HG03139 (cell line): ENCODE measurements around the gene ST14.

Source experiments
- ATAC-seq: cut with Tn5 transposase; IDR thresholded peaks from one replicate; pipeline ENCODE4 v1.9.1; 2021; ENCODE audit not compliant: unreplicated experiment

Gene ST14

DNA sequence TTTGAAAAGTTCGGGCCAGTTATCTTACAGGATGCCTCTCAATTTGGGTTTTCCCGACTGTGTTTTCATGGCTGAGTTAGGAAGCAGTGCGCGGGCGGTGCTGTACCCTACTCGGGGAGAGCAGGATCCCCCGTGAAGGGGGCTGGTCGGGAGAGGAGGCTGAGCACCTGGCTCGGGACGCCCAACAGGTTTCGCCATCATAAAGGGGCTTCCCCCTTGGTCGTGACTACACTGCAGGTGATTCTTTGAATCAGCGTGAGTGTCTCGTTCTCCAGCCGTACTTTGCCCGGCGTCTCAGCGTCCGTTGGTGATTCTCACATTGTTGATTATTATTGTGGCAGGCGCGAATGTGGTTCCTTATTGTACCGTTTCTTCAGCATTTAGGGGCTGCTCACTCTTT, 46.6 kb downstream of the ST14 start:
- no peak for ATAC-seq

DNA sequence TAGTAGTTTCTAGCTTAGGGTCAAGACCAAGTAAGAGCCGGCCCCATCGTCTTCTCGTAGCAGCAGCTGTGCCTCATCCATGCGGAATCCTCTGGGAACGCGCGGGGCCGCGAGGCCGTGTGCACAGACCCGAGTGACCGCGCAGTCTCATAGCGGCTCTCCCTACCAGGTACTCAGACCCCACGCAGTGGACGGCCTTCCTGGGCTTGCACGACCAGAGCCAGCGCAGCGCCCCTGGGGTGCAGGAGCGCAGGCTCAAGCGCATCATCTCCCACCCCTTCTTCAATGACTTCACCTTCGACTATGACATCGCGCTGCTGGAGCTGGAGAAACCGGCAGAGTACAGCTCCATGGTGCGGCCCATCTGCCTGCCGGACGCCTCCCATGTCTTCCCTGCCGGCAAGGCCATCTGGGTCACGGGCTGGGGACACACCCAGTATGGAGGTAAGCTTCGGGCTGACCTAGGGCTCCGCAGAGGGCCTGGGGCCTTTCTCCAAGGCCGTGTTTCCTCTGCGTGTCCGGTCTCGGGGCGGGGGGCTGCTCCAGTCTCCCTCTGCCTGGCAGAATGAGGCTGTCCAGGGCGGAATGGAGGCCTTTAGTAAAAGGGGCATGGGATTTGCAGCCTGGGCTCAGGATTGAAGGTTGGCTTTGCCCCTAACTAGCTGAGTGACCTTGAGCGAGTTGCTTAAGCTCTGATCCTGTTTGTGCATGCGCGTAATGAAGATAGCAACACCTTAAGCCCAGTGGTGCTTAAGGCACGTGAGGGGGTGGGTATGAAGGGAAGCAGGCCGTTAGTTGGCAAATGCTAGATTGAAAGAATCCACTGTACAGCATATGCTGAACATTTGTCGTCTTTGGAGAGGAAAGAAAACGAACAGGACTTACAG, 48.9 kb downstream of the ST14 start:
- ATAC-seq, result no peak

DNA sequence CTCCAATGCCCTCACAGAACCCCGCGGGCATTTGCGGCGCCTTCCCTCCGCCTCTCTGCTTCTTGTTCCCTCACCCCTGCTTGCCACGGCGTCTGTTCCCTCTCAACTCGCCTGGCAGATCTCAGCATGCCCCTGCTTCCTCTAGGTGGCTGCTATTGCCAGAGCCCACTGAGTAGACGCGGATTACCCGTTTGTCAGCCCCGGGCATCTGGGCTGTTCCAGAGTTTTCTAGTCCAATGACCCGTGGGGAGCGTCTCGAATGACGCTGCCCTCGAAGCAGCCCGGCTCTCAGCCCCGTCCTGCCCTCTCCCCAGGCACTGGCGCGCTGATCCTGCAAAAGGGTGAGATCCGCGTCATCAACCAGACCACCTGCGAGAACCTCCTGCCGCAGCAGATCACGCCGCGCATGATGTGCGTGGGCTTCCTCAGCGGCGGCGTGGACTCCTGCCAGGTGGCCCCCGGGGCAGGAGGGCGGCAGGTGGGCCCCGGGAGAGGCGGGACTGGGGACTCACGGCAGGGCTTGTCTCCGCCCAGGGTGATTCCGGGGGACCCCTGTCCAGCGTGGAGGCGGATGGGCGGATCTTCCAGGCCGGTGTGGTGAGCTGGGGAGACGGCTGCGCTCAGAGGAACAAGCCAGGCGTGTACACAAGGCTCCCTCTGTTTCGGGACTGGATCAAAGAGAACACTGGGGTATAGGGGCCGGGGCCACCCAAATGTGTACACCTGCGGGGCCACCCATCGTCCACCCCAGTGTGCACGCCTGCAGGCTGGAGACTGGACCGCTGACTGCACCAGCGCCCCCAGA, 49.7 kb downstream of the ST14 start:
- ATAC-seq, result no peak

DNA sequence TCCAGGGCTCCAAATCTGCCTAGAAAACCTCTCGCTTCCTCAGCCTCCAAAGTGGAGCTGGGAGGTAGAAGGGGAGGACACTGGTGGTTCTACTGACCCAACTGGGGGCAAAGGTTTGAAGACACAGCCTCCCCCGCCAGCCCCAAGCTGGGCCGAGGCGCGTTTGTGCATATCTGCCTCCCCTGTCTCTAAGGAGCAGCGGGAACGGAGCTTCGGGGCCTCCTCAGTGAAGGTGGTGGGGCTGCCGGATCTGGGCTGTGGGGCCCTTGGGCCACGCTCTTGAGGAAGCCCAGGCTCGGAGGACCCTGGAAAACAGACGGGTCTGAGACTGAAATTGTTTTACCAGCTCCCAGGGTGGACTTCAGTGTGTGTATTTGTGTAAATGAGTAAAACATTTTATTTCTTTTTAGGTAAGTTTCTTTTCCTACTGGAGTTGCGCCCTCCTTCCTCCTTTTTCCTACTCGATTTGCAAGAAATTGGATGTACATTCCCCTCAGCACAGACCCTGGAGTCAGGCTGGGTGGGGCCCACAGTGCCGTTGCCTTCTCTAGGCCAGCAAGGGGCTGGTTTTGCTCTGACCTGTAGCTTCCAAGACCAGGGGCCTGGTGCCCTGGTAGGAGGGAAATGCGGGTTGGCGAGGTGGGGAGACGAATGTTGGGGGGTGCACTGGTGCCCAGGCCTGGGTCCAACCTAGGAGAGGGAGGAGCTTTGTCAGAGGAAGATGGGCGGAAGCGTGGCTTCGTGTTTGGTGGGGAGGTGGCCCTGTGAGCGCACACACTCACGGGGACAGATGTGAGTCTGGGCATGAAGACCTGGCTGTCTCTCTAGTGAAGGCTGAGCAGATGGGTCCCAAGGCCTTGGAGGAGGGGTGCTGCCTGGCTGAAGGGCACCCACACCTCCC, 50.6 kb downstream of the ST14 start:
- ATAC-seq, result no peak

DNA sequence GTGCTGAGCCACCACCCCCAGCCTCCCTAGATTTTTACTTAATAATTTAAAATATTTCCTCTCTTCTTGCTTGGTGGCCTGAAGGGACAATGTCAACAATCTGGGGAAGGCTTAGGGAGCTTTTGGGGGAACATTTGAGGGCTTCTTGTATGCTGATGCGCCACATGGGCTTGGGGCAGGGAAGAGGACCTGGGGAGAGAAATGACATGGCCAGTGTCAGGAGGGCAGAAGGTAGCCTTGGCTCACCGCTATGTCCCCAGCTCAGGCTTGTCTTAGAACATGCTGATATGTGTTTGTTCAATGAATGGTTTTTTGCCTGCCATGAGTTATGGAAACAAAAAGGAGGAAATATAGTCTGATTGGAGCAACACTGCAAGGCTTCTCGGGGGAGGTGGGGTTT, 51.6 kb downstream of the ST14 start:
- no peak for ATAC-seq

DNA sequence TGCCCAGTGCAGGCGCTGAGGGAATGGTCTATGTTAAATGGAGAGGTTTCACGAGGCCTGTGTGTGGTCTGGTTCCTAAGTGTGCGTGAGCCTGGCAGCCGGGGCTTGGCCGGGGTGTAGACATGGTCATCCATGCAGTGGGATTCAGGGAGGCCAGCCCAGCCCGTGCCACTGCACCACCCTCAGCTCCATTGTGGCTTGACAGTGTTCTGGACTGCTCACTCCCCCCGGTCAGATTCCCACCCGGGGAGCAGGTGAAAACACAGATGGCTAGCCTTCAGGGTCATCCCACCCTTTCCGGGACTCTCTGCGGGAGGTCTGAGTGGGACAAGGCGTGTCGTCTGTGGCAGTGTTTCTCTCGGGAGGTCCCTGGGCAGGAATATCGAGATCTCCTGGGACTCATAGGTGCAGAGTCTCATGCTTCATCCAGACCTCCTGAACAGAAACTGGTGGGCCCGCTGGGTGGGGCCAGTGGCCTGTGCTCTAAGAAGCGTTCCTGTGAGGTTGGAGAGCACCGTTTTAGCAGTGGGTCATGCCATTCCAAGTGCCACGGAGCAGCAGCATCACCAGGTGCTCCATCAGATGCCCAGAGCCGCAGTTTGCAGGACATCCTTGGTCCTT, 52.3 kb downstream of the ST14 start:
- ATAC-seq, result no peak

DNA sequence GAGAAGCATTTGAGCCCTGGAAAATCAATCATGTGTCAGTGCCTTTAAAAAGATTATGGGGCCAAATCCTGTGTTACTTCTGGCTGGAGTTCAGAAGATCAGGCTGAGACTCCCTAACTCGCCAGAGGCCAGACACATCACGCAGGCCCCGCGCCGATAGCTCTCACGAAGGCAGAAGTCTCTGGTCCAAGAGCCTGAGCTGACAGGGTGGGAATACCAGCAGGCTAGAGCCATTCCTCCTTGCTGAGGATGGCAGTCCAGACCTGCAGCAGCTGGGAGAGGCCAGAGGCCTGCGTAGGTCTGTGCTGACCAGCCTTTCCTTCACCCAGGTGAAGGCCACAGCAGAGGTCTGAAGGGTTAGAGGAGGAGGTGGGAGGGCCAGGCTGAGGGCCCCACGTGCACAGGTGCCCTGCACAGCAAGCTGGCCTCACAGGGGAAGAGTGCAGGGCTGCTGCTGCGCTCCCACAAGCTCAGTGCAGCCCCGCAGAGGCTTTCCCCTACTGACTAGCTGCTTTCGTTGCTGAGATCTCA, 52.9 kb downstream of the ST14 start:
- no peak for ATAC-seq

DNA sequence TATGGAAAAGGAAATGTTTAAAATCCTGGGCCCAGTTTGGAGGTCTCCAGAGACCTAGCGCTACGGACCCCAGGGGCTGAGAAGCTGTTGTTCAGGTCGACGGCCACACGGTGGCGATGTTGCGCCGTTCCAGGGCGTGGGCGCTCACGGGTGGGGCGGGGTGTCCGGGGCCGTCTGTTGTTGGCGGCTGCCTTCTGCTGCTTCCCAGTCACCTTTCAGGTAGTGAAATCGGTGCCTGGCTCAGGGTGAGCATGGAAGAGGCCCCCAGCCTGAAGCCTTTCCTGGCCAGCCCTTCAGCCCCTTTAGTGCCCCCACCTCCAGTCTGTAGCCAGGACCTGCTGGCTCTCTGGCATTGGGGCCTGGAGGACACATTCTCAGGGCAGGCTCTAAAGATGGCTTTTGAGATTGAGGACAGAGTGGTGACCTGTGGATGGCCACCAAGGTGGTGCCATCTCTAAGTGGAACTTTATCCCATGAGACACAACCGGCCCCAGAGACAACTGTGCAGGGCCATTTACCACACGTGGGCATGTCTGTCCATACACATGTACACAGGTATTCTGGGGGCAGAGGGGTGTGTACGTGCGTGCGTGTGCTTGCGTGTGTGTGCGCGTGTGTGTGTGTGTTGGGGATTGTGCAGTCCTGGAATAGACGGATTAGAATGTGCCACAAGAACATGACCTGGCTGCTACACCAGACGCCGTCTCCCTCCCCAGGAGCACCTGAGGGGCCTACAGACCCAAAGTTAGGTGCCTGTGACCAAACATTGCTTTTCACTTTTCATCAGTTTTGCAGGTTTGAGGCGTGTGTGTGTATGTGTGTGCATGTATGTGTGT, 53.8 kb downstream of the ST14 start:
- ATAC-seq, result peak; percentile 85

DNA sequence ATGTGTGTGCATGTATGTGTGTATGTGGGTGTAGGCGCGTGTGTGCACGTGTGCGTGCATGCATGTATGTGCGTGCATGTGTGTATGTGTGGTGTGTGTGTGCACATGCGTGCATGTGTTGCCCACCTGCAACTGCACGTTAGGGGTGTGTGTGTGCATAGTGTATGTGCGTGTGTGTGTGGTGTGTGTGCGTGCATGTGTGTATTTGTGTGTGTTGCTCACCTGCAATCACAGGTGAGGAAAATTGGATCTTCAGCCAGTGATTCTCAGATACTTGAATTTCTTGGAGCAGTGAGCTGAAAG, 54.3 kb downstream of the ST14 start:
- ATAC-seq, result no peak

DNA sequence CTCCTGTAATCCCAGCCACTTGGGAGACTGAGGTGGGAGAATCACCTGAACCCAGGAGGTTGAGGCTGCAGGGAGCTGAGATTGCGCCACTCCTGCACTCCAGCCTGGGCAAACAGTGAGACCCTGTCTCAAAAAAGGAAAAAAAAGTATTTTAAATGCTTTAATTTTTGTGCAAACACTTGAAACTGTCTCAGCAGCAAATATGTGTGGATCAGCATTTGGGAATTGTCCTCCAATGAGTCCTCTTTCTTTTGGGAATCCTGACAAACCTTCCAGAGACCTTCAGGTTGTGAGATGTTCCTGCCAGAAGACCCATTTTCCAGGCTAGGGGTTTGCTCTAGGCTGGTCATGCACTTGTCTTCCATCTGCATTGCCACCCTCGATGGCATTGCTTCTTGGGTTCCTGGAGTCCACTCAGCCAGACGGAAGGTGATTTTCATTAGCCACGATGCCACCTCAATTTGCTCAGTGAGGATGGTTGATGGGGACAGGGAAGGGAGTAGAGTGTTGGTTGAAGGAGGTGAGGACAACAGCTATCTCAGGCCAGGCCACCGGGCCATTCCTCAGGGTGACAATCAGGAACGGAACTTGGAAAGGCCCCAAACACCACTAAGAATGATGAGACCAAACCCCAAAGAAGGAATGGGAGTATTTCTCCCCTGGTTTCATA, 55.4 kb downstream of the ST14 start:
- no peak for ATAC-seq

DNA sequence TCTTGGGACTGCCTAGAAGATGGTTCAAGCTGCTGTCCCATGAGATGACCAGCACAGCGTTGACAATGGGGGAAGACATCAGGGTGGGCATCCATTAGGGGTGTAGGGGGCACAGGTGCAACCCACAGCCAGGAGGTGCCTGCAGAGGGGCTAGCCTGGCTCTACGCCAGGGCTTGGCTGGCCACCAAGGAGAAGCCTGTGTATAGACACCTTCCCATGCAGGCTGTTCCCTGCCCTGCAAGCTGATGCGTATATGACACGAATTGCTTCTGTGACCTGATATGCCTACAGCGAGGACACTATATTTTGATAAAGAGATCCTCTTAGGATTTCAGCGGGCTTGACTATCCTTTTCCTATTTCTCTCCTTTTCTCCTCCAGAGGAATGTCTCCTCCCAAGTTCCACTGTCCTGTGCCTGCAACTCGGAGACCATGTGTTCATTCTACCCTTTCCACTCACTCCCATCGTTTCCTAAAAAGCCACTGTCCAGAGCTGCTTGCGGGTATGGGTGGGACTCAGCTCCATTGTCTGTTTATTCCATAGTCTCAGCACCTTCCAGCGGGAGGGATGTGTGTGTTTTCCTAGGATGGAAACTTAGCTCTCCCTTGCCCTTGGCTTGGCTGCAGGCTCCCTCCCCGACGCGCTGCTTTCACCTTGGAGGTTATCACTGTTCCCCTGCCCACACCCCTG, 56.1 kb downstream of the ST14 start:
- no peak for ATAC-seq

DNA sequence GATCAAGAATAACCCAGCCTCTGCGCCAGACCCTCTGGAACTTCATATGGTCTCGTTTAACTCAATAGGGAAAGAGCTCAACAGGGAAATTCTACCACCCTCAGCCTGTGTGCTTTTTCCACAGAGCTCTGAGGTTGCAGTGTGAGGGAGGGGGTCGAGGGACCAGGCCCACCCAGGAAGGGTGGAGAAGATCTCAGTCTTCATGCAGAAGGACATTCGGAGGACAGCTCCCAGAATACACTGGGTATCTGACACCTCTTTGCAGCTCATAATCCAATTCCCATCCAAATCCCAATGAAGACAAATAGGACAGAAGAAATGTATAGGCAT, 56.6 kb downstream of the ST14 start:
- ATAC-seq, result no peak

DNA sequence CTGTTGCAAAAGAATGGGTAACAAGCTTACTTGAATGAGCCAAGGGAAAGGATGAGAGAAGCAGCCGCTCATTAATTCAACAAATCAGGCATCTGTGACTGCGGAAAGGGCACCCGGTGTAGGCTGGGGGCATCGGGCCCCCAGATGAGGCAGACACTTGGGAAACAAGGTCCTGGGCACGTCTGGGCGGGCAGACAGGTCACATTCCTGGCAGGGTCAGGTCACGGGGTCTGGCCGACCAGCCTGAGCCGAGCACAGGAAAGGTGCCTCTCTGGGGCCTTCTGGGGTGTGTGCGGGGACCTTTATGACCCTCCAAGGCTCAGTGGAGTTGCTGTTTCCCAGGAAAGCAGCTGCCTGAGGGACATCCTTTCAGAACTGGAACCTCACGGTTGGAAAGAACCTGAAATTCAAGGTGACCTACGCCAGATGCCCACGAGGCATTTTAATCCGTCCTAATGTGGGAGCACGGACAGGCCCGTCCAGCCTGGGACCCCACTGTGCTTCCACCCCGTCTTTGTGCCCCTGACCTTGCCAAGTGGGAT, 57.1 kb downstream of the ST14 start:
- ATAC-seq, result no peak

DNA sequence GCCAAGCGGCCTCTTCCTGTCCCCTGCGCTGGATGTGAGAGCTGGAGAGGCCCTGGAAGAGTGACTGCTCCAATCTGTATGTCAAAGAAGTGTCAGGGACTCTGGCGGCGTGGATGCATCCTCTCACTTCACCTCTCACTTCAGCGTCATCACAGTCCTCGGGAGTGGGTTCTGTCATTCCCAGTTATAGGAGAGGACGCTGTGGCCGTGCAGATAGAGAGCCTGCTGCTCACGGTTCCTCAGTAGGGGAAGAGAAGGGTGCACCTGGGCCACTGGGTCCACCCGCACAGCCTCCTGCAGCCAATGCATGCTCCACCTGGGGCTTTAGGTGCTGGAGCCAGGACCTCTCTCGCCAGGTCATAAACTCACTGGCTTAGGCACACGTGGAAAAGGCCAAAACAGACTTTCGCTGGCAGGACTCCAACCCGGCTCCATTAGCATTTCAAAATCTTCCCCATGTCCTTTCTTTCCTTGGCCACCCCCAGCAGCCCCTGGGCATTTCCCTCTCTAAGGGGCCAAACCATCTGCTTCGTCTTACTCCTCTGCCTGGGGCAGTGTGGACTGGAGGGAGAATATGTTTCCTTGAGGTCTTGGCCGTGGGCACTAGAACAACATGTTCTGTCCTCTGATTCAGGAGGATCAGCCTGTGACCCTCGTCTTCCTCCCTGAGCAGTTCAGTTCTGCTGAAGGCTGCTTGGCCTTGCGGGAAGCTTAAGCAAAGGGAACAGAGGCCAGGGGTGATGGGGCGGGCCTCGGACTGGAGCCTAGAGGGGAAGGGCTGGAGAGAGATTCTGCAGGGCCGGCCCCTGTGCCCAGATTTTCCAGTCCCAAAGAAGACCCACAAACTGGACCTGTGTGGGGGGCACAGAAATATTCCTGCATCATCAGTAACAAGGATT, 57.8 kb downstream of the ST14 start:
- ATAC-seq, result no peak

DNA sequence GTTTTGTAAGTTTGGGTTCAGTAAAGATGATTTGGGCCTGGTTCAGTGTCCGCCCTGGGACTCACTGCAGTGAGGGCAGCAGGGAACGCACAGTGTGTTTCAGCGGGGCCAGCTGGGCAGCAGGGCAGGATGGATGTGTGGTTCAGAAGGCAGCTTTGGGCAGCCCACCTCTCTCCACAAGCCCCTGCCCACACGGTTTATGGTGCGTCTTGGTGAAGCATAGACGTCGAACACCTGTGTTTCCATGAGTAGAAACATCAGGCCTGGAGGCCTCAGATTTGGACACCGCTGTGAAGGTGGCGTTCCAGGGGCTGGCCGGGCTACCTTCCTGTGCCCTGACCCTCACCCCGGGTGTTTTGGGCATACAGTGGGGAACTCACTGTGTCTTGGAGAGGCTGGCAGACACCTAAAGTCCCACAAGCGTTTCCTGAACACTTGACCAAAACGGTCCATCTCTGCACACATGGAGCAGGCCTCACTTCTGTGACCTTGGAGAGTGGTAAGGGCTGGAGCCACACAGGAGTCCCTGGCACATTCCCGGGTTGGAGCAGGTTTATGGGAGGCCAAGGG, 59.0 kb downstream of the ST14 start:
- ATAC-seq, result no peak

DNA sequence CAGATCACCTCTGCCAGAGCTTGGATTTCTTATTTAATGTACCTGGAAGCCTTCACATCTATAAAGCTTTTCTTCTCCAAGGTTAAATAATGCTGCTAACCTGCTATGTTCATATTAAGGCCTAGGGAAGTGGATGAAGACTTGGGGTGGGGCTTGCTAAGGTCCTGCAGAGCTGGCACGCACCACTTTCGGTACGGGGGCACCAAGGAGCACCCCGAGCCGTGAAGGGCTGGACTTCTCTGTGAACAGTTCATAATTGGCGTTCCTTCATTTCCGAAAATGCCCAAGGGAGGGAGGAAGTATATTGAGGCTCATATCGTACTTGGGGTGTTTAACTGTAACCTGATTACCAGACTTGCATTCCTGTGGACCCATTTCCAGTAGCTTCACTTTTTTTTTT, 59.6 kb downstream of the ST14 start:
- ATAC-seq, result no peak

DNA sequence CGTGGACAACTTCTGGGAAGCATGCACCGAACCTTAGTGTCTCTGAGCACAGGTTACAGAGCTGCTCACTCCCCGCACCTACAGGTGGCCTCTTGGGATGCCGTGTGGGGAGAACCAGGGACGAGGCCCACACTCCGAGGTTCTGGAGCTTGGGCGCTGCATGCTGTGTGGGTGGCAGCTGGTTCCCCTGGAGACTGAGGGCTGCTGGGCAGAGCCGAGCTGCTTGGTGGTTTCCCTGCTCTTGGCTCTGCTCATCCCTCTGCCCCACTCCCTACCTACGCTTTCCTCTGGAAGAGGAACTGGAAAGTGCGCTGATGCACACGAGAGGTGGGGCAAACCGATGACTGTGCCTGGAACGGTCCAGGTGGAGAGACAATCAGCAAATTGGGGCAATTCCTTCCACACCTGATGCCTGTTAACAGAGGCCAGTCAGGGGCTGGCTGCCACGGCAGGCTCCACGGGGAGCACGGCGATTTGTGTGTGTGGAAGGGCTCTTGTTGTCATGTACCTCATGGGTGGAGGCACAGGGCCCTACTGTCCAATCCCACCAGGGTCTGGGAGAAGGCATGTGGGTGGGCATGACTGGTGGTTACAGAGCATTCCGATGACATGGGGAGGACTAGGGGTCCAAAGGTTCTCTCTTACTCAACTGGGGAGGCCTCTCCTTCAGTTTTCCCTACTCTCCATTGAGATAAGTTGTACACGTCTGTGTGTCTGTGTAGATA, 60.9 kb downstream of the ST14 start:
- no peak for ATAC-seq
